Neural crest cell (in vitro differentiated cells): ENCODE measurements around the gene PHKB. TPM values are rescaled to one million over a fixed set of nuclear protein-coding genes. Genes with fewer than 3 reads are reported as not detected.

Source experiments
- DNase-seq: peaks from one replicate; pipeline ENCODE4 v3.0.0; 2021; ENCODE audit warnings: low read depth, mixed read lengths, low spot score
- H3K27ac Mint-ChIP-seq: one replicate; pipeline ENCODE4 v1.8.0; 2021; ENCODE audit warnings: mild to moderate bottlenecking, mixed read lengths; ENCODE audit not compliant: unreplicated experiment
- H3K27me3 Mint-ChIP-seq: 2 replicates; pipeline ENCODE4 v1.8.0; 2021; ENCODE audit warnings: low read depth, mild to moderate bottlenecking, mixed read lengths
- H3K36me3 Mint-ChIP-seq: 2 replicates; pipeline ENCODE4 v1.8.0; 2021; ENCODE audit warnings: low read depth, mild to moderate bottlenecking, mixed read lengths
- H3K4me1 Mint-ChIP-seq: 2 replicates; pipeline ENCODE4 v1.8.0; 2021; ENCODE audit warnings: mixed read lengths
- H3K4me3 Mint-ChIP-seq: one replicate; pipeline ENCODE4 v1.8.0; 2021; ENCODE audit warnings: mild to moderate bottlenecking, mixed read lengths
- H3K9me3 Mint-ChIP-seq: 2 replicates; pipeline ENCODE4 v1.8.0; 2021; ENCODE audit warnings: mixed read lengths
- total RNA-seq: library from RNA; stranded (reverse); gene quantifications from 2 replicates; pipeline ENCODE4 v1.2.1, GENCODE V29; 2021
- TF ChIP-seq, protein P1 (sequence below): fragments of 200-600 bp; sonication (generic); conservative IDR thresholded peaks from 2 replicates; pipeline ENCODE4 v1.5.0; 2021; ENCODE audit warnings: antibody characterized with exemption, mild to moderate bottlenecking

The PHKB gene
- total RNA-seq, 1 donor from 2014 or later: 61.2 TPM

DNA sequence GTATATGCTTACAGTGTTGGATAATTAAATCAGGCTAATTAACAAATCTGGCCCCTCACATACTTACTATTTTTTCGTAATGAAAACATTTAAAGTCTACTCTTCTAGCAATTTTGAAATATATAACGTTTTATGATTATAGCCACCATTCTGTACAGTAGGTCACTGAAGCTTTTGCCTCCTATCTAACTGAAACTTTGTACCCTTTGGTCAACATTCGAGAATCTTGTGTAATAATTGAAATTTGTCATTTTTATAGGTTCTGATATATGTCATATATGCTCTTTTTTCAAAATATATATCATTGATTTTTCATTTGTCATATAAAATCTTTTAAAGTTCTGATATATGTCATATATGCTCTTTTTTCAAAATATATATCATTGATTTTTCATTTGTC is 12.7 kb downstream of the PHKB start:
- TF ChIP-seq, protein P1, sequence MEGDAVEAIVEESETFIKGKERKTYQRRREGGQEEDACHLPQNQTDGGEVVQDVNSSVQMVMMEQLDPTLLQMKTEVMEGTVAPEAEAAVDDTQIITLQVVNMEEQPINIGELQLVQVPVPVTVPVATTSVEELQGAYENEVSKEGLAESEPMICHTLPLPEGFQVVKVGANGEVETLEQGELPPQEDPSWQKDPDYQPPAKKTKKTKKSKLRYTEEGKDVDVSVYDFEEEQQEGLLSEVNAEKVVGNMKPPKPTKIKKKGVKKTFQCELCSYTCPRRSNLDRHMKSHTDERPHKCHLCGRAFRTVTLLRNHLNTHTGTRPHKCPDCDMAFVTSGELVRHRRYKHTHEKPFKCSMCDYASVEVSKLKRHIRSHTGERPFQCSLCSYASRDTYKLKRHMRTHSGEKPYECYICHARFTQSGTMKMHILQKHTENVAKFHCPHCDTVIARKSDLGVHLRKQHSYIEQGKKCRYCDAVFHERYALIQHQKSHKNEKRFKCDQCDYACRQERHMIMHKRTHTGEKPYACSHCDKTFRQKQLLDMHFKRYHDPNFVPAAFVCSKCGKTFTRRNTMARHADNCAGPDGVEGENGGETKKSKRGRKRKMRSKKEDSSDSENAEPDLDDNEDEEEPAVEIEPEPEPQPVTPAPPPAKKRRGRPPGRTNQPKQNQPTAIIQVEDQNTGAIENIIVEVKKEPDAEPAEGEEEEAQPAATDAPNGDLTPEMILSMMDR: no peak
- DNase-seq: no peak
- Mint-ChIP-seq H3K27me3 (no peaks in the 10 kb centered on the region), H3K4me1 (peaks cover 19% of the 10 kb centered on the region), H3K9me3 (no peaks in the 10 kb centered on the region), H3K27ac (no peak overlapping the region), H3K4me3 (no peak overlapping the region), H3K36me3 (peaks cover 4% of the 10 kb centered on the region)

DNA sequence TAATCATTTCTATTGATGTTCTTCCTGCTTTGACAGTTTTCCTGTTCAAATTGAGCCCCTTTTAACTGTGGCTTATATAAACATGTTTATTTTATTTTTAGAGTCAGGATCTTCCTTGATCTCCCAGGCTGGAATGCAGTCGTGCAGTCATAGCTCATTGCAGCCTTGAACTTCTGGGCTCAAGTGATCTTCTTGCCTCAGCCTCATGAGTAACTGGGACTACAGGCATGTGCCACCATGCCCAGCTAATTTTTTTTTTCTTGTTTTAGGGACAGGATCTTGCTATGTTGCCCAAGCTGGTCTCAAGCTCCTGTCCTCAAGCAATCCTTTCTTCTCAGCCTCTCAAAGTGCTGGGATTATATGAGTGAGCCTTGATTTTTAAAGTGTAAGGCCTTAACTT is 14.7 kb downstream of the PHKB start:
- Mint-ChIP-seq H3K27ac (no peak overlapping the region), H3K9me3 (no peaks in the 10 kb centered on the region), H3K36me3 (peaks cover 7% of the 10 kb centered on the region), H3K27me3 (peaks cover 4% of the 10 kb centered on the region), H3K4me3 (no peak overlapping the region), H3K4me1 (peaks cover 6% of the 10 kb centered on the region)
- TF ChIP-seq, protein P1: no peak
- no peak for DNase-seq

- TF ChIP-seq, protein P1: no peak
- Mint-ChIP-seq H3K27ac (no peak overlapping the region), H3K4me3 (no peak overlapping the region), H3K36me3 (peaks cover 3% of the 10 kb centered on the region), H3K27me3 (peaks cover 4% of the 10 kb centered on the region), H3K9me3 (no peaks in the 10 kb centered on the region), H3K4me1 (peaks cover 8% of the 10 kb centered on the region)
- DNase-seq: no peak
These were observed 15.7 kb downstream of the PHKB start for GRCh38 chr16:47476654-47477345.

DNA sequence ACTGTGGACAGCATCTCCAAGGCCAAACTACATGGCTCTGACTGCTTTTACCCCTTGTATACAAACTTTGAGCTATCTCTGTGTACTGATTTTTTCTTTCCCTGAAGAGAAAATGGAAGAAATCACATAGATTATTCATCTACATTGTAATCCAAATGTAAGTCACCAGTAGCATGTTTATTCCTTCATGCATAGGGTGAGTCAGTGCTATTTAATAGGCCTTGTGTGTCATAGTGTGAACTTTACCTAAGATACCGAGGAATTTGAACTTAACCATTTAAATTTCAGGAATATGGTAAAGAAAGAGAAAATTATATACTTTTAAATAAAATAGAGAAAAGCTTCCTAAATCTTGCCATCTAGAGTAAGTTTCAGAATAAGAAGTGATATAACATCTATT is 16.5 kb downstream of the PHKB start:
- no peaks in the 10 kb centered on the region for H3K9me3 Mint-ChIP-seq
- H3K27ac Mint-ChIP-seq: no peak overlapping the region
- DNase-seq: no peak
- peaks cover 3% of the 10 kb centered on the region for H3K36me3 Mint-ChIP-seq
- no peak overlapping the region for H3K4me3 Mint-ChIP-seq
- peaks cover 4% of the 10 kb centered on the region for H3K27me3 Mint-ChIP-seq
- peaks cover 12% of the 10 kb centered on the region for H3K4me1 Mint-ChIP-seq
- TF ChIP-seq, protein P1: no peak

- Mint-ChIP-seq H3K9me3 (no peaks in the 10 kb centered on the region), H3K4me1 (peaks cover 12% of the 10 kb centered on the region), H3K27ac (no peak overlapping the region), H3K4me3 (no peak overlapping the region), H3K36me3 (peaks cover 3% of the 10 kb centered on the region), H3K27me3 (peaks cover 4% of the 10 kb centered on the region)
- TF ChIP-seq, protein P1: no peak
- no peak for DNase-seq
These were observed 19.3 kb downstream of the PHKB start for GRCh38 chr16:47480410-47480809.
